Measurements from ENCODE around the gene MAGI1.

DNA sequence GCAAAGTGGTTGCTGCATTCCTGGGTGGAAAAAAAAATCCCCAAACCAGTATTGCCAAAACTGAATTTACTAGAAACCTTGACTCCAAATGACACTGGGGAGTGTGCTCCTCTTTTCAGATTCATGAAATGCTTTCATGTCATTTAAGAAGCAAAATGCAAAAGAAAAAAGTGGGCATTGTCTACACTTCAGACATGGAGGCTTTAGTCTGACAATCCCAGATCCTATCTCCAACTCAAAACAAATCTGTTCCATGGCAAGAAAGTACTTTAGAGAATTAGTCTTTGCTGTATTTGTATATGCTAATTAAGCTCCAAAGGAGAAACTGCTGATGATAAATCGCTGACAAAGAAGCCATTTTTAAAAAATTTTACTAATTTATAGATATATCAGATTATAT lies 366.7 kb downstream of the MAGI1 start:
- TF ChIP-seq, protein P1, sequence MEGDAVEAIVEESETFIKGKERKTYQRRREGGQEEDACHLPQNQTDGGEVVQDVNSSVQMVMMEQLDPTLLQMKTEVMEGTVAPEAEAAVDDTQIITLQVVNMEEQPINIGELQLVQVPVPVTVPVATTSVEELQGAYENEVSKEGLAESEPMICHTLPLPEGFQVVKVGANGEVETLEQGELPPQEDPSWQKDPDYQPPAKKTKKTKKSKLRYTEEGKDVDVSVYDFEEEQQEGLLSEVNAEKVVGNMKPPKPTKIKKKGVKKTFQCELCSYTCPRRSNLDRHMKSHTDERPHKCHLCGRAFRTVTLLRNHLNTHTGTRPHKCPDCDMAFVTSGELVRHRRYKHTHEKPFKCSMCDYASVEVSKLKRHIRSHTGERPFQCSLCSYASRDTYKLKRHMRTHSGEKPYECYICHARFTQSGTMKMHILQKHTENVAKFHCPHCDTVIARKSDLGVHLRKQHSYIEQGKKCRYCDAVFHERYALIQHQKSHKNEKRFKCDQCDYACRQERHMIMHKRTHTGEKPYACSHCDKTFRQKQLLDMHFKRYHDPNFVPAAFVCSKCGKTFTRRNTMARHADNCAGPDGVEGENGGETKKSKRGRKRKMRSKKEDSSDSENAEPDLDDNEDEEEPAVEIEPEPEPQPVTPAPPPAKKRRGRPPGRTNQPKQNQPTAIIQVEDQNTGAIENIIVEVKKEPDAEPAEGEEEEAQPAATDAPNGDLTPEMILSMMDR (IDR thresholded peaks at IDR 0.05): no peak
- no peak for TF ChIP-seq EP300 (IDR thresholded peaks at IDR 0.05)
